HG02885 (cell line): Measurements from ENCODE around the gene CKAP2L.
A peak's percentile ranks its signal among the peaks of the same experiment; 100 is the strongest.
"Not testable (repeated sequence)": the region's sequence is repeated elsewhere in the genome, so short reads cannot be mapped to it uniquely, and the experiment has no call there.

Source experiments
- ATAC-seq: cut with Tn5 transposase; IDR thresholded peaks from one replicate; pipeline ENCODE4 v1.9.1; 2021; ENCODE audit warnings: mild to moderate bottlenecking; ENCODE audit not compliant: unreplicated experiment, poor library complexity

CKAP2L gene

DNA sequence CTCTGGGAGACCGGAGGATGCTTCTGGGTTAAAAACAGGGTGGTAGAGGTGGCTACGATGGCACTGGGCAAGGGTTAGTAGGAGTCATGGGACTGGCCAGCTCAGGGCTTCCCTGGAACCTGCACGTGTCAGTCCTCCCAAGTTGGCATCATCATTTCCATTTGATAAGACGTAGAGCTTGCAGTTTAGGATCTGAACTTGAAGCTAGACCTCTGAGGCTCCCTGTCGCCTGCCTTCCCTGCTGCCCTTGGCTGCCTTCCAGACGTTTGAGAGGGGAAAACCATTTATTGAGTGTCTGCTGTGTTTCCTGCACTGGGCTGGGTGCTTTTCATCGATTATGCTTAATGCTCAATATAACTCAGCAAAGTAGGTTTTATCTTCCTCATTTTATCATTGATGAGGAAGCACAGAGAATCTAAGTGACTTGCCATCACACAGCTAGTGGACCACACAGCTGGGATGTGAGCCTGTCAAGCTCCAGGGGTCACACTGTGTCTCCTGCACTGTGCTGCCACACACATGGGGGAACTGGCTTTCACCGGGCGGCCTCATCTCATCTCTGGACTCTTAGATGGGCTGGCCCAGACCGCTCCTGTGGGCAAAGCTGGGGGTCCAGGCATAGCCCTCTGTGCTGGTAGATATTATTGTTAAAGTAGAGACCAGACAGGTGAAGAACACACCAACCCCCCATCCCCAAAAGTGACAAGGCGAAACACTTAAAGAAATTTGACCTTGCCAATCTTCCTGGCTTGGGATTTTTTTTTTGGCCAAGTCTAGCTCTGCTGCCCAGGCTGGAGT lies 35.8 kb downstream of the CKAP2L start:
- ATAC-seq: no peak

DNA sequence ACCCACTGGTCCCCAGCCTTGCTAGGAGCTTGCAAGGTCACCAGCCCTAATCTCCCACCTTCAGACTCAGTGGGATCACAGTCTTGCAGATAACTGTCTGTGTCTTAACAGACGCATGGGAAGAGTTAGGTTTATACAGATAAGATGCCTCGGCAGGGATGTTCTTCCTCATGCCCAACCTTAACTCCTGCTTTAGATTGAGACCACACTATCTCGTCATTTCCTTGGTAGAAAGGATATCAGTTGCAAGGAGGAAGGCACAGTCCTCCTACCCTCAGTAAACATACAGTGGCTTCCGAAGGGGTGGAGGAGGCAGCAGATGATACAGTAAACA lies 36.4 kb downstream of the CKAP2L start:
- no peak for ATAC-seq

DNA sequence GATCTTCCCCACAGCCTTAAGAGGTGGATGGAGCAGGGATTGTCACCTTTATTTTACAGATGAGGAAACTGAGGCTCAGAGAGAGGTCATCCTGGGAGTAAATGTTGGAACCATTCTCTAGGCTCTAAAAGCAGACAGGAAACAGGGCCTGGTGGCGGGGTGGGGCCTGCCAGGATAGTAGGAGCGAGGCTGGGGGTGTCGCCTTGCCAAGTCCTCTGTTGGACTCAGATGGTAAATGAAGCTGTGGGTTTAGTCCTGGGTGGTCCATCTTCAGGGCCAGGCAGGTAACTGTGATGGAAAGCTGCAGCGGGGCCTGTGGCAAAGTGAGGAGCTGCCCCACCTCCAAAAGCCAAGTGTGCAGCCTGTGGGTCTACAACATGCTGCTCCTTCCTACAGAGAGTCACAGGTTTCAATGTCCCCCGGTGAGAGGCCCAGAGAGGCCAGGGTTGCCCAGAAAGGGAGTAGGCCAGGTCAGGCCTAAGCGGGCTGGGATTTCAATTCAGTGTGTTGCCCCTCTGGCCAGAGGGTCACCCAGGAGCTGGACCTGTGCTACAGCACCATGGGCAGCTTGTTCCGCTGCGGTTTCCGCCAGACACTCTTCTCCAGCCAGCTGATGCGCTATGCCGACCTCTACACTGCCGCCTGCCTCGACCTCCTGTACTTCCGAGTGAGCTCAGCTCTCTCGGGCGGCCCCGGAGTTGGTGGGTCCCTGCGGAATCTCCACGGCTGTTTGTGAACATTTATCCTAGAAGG lies 37.0 kb downstream of the CKAP2L start:
- no peak for ATAC-seq

DNA sequence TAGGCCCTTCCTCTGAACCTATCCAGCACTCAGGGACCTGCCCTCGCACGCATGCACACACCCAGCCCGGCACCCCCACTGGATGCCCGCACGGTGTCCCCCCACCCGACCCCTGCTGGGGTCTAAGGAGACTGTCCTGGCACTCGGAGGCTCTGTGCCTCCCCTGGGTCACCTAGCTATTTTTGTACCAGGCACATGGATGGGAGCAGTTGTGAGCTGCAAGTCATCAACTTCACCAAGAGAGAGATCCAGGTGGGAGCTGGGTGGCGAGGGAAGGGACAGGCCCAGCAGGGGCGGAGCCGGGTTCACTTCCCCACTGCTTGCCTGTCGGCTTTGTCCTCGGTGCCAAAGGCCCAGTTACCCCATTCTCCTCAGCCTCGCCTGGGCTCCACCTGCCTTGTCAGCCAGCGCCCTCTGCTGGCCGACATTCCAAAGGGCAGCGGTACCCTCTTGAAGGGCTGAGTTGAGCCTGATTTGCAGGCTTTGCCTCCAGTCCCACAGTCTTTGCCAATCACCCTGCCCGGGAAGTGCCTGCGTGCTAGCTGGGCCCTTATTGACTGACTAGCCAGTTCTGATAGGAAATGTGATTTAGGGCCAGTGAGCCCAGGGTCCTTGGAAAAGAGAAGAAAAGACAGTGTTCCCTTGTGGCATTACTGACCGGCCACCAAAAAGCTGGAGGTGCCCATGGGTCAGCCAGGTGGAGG lies 37.8 kb downstream of the CKAP2L start:
- peak; percentile 77 for ATAC-seq

DNA sequence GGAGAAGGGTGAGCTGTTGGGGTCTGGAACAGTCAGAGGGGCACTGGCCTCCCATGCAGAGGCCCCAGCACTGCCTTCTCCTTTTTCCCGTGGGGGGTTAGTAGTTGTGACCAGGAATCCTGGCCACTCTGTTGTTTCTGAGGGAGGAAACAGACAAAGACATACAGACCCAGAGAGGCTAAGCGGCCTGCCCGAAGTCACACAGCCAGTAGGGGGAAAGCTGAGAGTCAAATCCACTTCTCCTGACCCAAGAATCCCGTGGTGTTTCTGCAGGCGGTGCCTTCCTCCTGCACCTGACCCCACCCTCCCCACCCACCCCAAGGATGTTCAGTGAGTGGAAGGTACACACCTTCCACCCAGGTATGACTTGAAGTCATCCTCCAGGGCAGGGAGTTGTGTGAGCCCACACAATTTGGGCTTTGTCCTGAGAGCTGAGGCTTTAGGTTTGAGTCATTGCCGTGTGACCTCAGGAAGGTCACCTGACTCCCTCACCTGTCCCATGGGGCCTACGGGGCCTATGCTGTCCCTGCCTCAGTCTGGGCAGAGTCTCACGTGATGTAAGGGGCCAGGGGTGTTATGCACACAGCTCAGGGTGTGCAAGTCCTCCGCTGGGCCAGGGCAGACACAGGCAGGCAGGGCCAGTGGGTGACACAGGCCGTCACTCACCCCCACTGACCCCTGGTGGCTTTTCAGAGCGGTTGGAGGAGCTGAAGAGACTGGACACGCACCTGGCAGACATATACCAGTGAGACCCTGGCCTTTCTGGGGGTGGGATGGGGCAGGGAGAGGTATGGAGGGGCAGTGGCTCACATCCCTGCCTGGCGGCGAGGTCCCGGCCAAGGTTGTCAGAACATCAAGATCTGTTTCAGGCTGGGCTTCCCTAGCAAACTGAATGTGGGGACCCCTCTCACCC lies 38.6 kb downstream of the CKAP2L start:
- ATAC-seq: peak; percentile 61

DNA sequence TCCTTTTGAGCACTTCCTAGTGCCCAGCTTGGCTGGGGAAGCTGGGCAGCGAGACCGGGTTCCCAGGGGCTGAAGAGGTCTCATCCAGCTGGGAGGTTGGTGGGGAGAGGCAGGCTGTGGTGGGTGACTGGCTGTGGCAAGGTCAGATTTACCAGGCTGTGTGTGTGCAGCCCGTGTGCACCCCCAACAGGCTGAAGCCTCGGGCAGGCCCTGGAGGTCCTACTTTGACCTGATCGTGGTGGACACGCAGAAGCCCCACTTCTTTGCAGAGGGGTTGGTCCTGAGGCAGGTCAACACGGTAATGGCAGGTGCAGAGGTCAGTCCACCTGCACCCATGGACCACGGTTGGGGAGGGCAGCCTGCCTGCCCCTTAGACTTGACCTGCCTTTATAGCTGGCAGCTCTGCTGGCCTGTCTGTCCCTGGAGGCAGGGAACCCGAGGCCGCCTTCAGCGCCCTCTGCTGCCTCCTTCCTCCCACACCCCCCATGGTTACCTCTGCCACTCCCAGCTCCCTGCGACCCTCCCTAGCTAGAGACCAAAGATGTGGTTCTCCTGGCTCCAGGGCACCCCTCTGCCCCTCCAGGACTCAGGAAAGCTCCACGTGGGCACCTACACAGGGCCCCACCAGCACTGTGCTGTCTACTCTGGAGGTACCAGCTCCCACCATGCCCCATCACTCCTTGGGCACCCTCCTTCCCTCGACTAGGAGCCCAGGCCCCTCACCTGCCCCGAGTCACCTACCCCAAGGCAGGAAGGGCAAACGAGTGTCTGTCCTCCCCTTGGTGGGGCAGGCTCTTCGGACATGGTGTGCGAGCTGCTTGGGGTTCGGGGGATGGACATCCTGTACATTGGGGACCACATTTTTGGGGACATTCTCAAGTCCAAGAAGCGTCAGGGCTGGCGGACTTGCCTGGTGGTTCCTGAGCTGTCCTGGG lies 39.6 kb downstream of the CKAP2L start:
- no peak for ATAC-seq

DNA sequence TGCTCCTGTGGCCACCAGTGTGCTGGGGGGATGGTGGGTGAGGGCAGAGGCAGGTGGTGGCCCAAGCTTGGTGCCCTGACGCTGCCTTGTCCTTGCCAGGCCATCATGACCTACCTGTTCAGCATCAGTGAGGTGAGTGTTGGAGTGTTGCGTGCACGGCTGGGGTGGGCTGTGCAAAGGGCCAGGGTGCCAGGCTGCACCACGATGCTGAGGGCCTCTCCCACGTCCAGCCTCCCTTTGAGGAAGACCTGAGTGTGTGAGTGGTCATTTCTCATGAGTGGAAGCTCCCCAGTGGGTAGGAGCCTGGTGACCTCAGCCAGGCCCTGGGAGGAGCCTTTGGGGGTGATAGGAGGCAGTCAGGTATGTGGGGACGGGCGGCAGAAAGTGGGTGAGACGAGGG lies 40.4 kb downstream of the CKAP2L start:
- no peak for ATAC-seq

DNA sequence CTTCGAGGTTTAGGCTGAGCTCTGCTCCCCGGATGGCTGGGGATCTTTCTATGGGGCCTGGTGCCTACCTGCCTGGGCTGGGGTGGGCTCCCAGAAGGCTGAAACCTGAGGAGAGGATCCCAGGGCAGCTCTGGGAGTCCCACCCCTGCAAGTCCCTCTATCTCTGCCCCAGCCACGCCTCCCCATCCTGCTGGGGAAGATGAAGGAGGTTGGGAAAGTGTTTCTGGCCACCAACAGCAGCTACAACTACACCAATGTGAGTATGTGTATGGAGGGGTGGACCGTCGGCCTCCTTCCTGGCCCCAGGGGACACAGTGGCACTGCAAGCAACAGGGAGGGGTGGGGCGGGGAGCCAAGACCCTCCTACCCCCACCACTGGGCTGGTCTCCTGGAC lies 40.9 kb downstream of the CKAP2L start:
- no peak for ATAC-seq

DNA sequence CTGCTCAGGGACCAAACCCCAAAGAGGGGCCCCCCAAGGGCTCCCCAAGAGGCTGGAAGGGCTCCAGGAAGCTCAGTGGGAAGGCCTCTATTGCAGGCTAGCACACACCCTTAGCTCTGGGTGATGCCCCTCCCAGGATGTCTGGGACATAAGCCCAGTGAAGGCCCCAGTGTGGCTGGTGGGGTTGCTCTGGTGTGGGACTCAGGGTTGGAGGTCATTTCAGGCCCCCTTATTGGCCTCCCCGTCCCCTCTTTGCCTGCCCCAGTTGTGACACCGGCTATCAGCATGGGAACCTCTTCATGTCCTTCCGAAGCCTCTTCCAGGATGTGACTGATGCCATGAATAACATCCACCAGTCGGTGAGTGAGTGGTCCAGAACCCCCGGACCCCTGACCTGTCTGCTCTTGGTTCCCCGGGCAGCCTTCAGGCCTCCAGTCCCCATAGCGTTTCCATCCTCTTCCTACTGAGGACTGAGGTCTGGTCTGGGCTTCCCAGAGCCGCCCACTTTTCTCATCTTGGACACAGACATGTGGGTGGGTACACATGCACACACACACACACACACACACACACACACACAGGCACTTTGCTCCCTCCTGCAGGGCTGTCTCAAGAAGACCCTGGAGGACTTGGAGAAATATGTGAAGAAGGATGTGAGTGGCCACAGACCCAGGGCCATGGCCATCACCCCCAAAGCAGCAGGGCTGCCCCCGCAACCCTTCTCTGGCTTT lies 41.4 kb downstream of the CKAP2L start:
- ATAC-seq: no peak

DNA sequence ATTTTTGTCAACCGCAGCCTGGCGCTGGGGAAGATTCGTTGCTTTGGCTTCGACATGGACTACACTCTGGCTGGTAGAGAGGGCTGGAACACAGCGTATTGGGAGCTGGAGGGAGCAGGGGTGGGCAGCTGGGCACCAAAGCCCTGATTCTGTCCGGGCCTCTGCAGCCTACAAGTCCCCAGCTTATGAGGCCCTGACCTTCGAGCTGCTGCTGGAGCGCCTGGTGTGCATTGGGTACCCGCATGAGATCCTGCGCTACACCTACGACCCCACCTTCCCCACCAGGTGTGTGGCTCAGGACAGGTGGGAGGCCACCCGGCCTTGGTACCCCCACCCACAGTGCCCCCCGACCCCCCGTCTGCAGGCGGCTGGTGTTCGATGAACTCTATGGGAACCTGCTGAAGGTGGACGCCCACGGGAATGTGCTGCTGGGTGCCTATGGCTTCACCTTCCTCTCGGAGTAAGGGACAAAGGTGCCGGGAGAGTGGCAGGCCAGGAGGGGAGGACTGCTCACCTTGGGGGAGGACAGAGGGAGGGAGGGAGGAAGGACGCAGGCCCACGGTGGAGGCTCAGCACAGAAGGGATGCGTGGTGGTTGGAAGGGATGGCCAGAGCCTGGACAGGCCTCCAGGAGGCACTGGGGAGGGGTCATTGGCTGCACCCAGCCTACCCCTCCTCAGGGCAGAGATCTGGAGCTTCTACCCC lies 42.4 kb downstream of the CKAP2L start:
- no peak for ATAC-seq

DNA sequence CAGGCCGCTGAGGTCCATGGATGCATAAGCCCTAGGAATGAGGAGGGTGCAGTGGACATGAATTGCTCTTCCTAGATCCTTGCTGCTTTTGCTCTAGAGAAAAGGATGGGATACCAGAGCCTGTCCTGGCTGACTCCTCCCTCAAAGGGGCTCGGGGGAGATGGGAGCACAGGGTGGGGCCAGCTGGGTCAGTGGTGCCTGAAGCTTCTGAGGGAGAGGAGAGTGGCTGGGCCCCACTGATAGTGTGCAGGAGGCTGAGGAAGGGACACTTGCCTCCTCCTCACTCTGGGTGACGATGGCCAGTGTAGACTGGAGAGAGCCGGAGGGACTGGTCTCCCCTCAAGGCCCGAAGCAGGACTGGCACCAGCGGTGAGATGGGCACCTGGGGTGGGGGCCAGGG lies 43.6 kb downstream of the CKAP2L start, which contains the start of gene NT5DC4:
Gene NT5DC4 (plus strand): TSS at position 236 of the 400 bp plus-strand sequence. CDS start 60 bp downstream, at position 296.
- no peak for ATAC-seq

DNA sequence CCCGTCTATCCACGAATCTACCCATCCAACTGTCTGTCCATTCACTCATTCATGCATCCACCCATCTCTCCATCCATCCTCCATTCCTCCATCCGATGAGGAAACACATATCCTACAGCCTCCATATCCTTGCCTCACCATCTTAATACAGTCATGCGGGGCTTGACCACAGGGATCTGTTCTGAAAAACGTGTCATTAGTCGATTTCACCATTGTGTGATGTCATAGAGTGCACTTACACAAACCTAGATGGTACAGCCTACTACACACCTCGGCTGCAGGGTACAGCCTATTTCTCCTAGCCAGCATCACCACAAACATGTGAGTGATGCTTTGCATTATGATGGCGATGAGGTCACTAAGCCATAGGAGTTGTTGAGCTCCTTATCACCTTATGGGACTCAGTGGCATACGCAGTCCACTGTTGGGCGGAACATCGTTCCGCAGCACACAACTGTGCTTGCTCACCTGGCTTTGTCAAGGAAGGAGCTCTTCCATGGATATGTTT lies 45.5 kb downstream of the CKAP2L start:
- no peak for ATAC-seq

DNA sequence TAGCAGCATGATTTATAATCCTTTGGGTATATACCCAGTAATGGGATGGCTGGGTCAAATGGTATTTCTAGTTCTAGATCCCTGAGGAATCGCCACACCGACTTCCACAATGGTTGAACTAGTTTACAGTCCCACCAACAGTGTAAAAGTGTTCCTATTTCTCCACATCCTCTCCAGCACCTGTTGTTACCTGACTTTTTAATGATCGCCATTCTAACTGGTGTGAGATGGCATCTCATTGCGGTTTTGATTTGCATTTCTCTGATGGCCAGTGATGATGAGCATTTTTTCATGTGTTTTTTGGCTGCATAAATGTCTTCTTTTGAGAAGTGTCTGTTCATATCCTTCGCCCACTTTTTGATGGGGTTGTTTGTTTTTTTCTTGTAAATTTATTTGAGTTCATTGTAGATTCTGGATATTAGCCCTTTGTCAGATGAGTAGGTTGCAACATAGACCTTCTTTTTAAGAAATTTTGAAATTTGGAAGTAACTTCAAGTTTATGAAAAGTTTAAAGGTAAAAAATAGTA lies 47.5 kb downstream of the CKAP2L start:
- not testable (repeated sequence) for ATAC-seq

DNA sequence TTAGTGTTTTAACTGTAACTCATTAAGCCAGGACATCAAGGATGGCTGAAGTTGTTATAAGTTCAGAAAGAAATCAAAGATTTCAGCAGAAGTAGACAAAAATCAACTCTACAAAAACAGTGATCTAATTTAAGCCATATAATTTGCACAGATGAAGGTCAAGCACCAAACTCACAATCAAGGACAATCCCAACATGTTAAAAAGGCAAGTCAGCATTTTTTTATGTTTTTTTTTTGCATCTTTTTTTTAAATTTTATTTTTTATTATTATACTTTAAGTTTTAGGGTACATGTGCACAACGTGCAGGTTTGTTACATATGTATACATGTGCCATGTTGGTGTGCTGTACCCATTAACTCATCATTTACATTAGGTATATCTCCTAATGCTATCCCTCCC lies 48.3 kb downstream of the CKAP2L start:
- ATAC-seq: not testable (repeated sequence)

DNA sequence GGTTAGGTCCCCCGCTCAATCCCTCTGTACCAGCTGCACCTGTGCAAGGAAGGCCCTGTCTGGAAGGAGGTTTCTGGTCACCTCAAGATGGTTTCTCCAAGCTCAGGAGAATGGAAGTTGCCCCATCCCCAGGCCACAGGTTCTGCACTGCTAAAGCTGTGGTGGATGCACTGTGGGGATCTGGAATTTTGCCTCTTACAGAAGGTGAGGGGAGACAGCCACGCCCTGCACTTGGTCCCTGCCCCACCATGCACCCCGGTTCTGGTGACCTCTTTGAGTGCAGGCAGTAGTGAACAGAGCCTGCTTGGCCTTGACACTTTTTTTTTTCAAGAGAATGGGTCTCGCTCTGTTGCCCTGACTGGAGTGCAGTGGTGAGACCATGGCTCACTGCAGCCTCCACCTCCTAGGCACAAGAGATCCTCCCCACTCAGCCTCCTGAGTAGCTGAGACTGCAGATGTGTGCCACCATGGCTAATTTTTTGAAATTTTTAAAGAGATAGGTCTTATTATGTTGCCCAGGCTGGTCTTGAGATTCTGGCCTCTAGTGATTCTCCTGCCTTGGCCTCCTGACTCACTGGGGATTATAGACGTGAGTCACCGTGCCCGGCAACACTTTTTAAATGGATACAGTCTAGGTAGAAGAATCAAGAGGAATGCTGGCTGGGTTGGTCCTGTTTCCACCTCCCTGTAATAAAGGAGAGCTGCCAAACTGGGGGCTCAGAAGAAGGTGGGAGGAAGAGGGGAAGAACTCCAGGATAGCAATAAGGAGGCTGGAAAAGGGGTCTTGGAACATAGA lies 49.4 kb downstream of the CKAP2L start:
- ATAC-seq: no peak

DNA sequence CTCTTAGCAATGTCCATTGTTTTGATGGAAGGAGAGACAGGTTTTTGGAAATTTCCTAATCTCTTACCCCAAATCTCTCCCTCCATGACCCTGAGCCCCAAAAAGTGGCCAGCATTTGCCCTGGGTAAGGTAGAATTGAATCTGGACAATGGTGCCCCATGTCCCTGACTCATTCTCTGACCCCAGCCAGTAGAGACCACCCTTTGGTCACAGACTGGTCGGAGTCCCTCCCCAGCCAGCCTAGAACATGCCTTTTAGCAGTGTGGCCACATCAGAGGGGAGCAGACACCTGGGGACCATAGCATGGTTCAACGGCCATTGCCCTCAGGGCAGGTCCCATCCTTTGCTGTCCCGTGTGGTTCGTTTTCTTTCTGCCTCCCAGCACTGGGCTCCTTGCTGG lies 50.1 kb downstream of the CKAP2L start:
- ATAC-seq: no peak

DNA sequence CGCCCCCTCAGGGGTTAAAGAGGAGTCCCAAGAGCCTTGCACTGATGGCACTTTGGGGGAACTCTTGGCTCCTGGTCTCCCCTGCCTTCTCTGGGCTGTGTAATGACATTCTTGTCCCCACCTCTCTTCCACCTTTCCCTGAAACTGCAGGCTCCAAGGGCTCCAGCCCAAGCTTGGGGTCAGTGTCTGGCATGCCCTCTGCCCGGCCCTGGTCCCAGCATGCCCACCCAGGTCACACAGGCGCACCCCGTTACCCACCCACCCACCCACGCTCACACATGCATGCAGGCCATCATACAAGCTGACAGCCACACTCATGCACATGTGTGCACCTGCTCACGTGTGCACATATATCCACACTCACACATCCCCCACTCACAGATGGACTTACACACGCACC lies 50.5 kb downstream of the CKAP2L start:
- no peak for ATAC-seq
